SK-N-MC (cell line): Measurements from ENCODE around the gene KLF7.
A peak's percentile ranks its signal among the peaks of the same experiment; 100 is the strongest.

Experiments used
- DNase-seq: peaks from one replicate; pipeline ENCODE4 v3.0.0-alpha.2; 2011; ENCODE audit warnings: low read depth, low spot score
- H3K27ac ChIP-seq: fragments of 200-600 bp; sonication (generic); 2 replicates; pipeline ENCODE4 v1.5.1; 2016; ENCODE audit warnings: mixed run types
- H3K36me3 ChIP-seq: fragments of 200-600 bp; sonication (generic); 2 replicates; pipeline ENCODE4 v1.6.1; 2017; ENCODE audit warnings: antibody characterized with exemption, low read length, mixed read lengths; ENCODE audit not compliant: insufficient read depth
- H3K4me3 ChIP-seq: fragments of 200-600 bp; sonication (generic); 2 replicates; pipeline ENCODE4 v1.5.1; 2016
- H3K9ac ChIP-seq: fragments of 200-600 bp; sonication (generic); 2 replicates; pipeline ENCODE4 v1.8.0; 2017; ENCODE audit warnings: mixed run types, mixed read lengths; ENCODE audit not compliant: insufficient read length
- H3K9me3 ChIP-seq: fragments of 200-600 bp; sonication (generic); 2 replicates; pipeline ENCODE4 v1.6.1; 2017; ENCODE audit warnings: low read depth, mild to moderate bottlenecking, antibody characterized with exemption, low read length, moderate library complexity, mixed read lengths
- EZH2 ChIP-seq: fragments of 200-600 bp; sonication (generic); IDR thresholded peaks from one replicate; pipeline ENCODE4 v1.6.1; 2017; ENCODE audit warnings: antibody characterized with exemption
- FOXP2 ChIP-seq: optimal IDR thresholded peaks from 2 replicates; pipeline ENCODE3; 2011; ENCODE audit warnings: mild to moderate bottlenecking, moderate library complexity; ENCODE audit not compliant: insufficient read depth; ENCODE audit errors: extremely low read length, control extremely low read depth
- POLR2AphosphoS5 ChIP-seq: IDR thresholded peaks from 2 replicates; pipeline ENCODE4 v1.6.1; 2012; ENCODE audit warnings: mild to moderate bottlenecking, low read depth, low read length, borderline replicate concordance

KLF7 gene

GRCh38 chr2:207082619-207083018 is 83.1 kb downstream of the KLF7 start:
- DNase-seq, result no peak
- Histone ChIP-seq H3K36me3 (peaks cover 33% of the 10 kb centered on the region), H3K9me3 (no peaks in the 10 kb centered on the region), H3K27ac (no peak overlapping the region), H3K9ac (no peak overlapping the region), H3K4me3 (no peak overlapping the region)
- TF ChIP-seq FOXP2 (no peak), EZH2 (no peak), POLR2AphosphoS5 (no peak)

DNA sequence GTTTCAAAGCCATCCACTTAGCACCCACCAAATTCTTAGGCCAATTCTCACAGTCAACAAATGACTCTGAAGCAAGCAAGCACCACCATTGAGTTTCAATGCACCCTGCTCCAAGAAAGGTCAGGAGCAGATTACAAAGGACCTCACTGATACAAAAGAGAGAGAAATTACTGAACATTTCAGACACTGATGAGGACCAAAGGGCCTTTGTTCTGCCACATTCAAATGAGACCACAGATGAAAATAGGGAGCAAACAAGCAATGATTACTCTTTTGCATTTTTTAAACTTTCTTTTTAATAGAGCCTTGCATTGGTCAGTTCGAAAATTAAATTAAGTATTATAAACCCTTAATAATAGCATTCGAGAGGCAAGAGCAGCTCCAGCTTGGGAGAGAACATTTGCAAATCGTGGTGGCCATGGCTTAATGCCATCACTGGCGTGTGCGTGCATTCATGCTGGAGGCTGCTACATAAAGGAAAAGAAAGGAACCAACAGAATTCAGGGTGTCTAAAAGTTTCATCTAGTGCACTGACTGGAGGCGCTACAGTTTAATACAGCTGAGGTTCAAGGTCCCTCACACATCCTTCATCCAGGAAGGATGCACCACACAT is 87.5 kb downstream of the KLF7 start:
- Histone ChIP-seq H3K4me3 (no peak overlapping the region), H3K9ac (no peak overlapping the region), H3K36me3 (peaks cover 33% of the 10 kb centered on the region), H3K27ac (no peak overlapping the region), H3K9me3 (no peaks in the 10 kb centered on the region)
- no peak for TF ChIP-seq FOXP2
- TF ChIP-seq EZH2, result no peak
- no peak for TF ChIP-seq POLR2AphosphoS5
- no peak for DNase-seq

- no peak for TF ChIP-seq POLR2AphosphoS5
- TF ChIP-seq EZH2, result no peak
- no peak for TF ChIP-seq FOXP2
- no peaks in the 10 kb centered on the region for H3K9me3 ChIP-seq
- DNase-seq, result no peak
- H3K9ac ChIP-seq, result no peak overlapping the region
- no peak overlapping the region for H3K27ac ChIP-seq
- peaks cover 25% of the 10 kb centered on the region for H3K36me3 ChIP-seq
- no peak overlapping the region for H3K4me3 ChIP-seq
Observed at GRCh38 chr2:207077266-207077665, 88.5 kb downstream of the KLF7 start.

GRCh38 chr2:207075456-207075855 is 90.3 kb downstream of the KLF7 start:
- TF ChIP-seq POLR2AphosphoS5, result no peak
- TF ChIP-seq FOXP2, result no peak
- no peak for TF ChIP-seq EZH2
- H3K4me3 ChIP-seq, result no peak overlapping the region
- no peak for DNase-seq
- H3K36me3 ChIP-seq, result peaks cover 9% of the 10 kb centered on the region
- H3K9me3 ChIP-seq, result no peaks in the 10 kb centered on the region
- no peak overlapping the region for H3K9ac ChIP-seq
- H3K27ac ChIP-seq, result no peak overlapping the region

DNA sequence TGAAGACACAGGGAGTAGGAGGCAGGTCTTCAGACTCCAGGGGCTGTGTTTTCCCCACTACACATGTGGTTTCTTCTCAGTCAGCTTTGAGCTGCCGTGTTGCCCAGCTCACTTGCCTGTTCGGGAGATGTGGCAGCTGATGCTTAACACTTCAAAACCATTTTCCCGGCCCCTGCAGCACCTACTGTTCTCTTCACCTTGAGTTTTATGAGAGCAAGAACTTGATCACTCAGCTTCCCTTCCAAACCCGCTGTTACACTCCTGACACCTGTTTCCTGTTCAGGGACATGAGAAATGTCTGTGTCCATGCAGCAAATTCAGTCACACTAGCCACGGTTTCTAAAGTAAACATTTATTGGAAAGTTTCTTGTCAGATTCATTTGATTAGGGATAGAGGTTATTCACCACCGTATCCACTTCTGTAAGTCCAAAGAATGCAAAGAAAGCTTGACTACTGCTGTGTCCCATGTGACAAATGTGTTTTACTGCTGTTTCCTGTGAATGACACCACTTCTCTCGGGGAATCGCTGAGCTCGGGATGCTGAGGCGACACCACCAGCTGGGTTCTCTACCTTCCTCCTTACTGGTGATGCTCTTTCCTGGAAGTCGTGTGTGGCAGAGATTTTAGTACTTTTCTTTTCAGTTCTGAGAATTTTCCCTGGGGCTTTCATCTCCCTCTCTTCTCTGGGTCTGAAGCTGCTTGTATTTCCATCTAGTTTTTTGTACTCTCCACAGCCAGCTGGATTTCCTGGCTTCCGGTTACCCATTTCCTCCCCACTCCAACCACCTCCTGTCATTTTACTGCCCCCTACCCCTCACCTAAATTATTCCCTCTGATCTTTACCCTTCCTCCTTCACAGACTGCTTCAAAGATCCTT is 91.7 kb downstream of the KLF7 start:
- H3K36me3 ChIP-seq, result no peaks in the 10 kb centered on the region; the same call in 1 of the 2 replicates
- no peaks in the 10 kb centered on the region for H3K9me3 ChIP-seq
- peak overlapping the region; percentile 42 for H3K4me3 ChIP-seq
- H3K27ac ChIP-seq, result no peak overlapping the region
- no peak; the same call in 1 of the 2 replicates for TF ChIP-seq POLR2AphosphoS5
- no peak overlapping the region for H3K9ac ChIP-seq
- no peak for DNase-seq

- Histone ChIP-seq H3K9me3 (no peaks in the 10 kb centered on the region), H3K27ac (no peak overlapping the region), H3K4me3 (no peak overlapping the region)
Observed at GRCh38 chr2:207073412-207073800, 92.3 kb downstream of the KLF7 start.

DNA sequence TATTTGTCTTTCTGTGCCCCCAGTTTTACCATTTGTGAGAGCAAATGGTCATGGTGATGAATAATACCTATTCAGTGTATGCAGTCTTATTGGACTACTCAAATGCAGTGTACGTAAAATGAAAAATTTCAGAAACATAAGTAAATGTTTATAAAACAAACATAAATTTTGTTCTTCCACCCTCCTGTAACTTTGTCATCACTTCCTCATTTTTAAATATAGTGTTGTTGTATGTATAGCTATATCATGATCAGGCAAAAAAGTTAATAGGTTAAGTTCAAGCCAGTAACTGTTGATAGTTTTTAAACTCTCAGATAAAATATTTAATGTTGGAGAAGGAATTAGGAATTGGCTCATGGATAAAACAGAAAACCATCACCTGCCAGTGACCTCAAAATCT is 93.2 kb downstream of the KLF7 start:
- TF ChIP-seq FOXP2 (no peak), POLR2AphosphoS5 (no peak), EZH2 (no peak)
- H3K36me3 ChIP-seq, result no peaks in the 10 kb centered on the region
- no peak overlapping the region for H3K27ac ChIP-seq
- no peak for DNase-seq
- H3K4me3 ChIP-seq, result no peak overlapping the region
- H3K9ac ChIP-seq, result no peak overlapping the region
- H3K9me3 ChIP-seq, result no peaks in the 10 kb centered on the region

More at GRCh38 chr2:207073412-207073800, 92.3 kb downstream of the KLF7 start:
- DNase-seq, result no peak
- no peaks in the 10 kb centered on the region for H3K36me3 ChIP-seq
- H3K9ac ChIP-seq, result no peak overlapping the region
- TF ChIP-seq FOXP2 (no peak), EZH2 (no peak), POLR2AphosphoS5 (no peak; the same call in 1 of the 2 replicates)

DNA sequence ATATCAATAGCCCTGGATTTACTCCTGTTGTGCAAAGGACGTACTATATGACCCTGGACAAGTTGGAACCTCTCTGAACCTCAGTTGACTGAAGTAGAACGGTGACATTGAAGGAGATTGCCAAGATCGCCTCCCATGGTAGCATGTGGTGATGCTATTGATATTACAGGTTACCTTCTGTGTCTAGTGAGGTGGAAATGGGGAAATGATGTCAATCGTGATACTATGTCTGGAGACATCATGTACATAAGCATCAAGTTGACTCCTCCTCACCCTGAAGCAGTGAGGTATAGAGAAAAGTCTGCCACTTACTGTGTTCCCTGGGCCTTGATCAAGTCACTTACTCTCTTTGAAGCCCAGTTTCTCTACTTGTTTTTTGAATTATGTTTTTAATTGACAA is 93.9 kb downstream of the KLF7 start:
- H3K9me3 ChIP-seq, result no peaks in the 10 kb centered on the region
- H3K9ac ChIP-seq, result no peak overlapping the region
- H3K4me3 ChIP-seq, result no peak overlapping the region
- H3K27ac ChIP-seq, result no peak overlapping the region
- no peak for DNase-seq
- TF ChIP-seq EZH2, result no peak
- TF ChIP-seq POLR2AphosphoS5, result no peak
- no peak for TF ChIP-seq FOXP2
- no peaks in the 10 kb centered on the region for H3K36me3 ChIP-seq

- Histone ChIP-seq H3K4me3 (no peak overlapping the region), H3K36me3 (no peaks in the 10 kb centered on the region), H3K9ac (no peak overlapping the region), H3K9me3 (no peaks in the 10 kb centered on the region), H3K27ac (no peak overlapping the region)
- no peak for DNase-seq
- TF ChIP-seq FOXP2 (no peak), POLR2AphosphoS5 (no peak), EZH2 (no peak)
Observed at GRCh38 chr2:207067473-207067872, 98.3 kb downstream of the KLF7 start.
